ENCODE data around the gene APBA2.
"Not testable (repeated sequence)": the region's sequence is repeated elsewhere in the genome, so short reads cannot be mapped to it uniquely, and the experiment has no call there.

Gene APBA2

GRCh38 chr15:29142129-29142747 lies 256.5 kb downstream of the APBA2 start:
- no peak for DNase-seq

- DNase-seq: no peak
Measured at GRCh38 chr15:29143293-29143692, 257.5 kb downstream of the APBA2 start.

DNA sequence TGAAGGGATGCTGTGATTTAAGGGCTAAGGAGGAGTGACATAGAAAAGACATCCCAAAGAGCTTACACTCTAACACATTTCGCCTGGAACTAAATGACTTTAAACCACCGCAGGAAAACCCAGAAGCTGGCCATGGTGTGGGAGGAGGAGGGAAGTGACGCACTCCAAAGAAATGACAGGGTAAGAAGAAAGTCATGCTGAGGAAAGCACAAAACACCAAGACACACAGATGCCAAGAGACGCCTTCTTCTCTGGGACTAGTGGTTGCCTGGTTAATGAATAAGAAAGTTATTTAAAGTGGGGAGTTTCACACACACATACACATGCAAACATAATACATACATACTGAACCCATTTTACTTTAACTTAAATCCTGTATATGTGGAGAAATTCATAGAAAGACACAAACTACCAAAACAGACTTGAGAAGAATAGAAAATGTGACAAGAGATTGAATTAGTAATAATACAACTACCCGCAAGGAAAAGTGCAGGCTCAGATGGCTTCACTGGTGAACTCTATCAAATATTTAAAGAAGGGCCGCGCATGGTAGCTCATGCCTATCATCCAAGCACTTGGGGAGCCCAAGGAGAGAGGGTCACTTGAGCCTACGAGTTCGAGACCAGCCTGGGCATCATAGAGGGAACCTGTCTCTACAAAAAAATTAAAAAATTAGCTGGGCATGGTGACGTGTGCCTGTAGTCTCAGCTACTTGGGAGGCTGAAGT lies 258.3 kb downstream of the APBA2 start:
- DNase-seq: no peak

DNA sequence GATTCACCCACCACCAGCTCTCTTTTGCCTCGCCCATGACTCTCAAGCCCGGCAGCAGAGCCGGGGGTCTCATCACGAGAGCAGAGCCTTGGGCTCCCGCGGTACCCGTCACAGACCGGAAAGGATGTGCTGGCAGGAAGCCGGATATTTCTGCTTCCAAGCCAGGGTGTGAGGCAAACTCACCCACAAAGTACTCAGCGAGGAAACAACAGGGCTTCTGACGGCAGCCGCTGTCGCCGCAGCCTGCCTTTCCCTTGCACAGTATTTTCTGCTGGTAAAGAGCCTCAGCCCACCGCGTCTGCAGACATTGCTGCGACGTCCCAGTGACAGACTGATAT lies 263.9 kb downstream of the APBA2 start:
- DNase-seq: no peak

DNA sequence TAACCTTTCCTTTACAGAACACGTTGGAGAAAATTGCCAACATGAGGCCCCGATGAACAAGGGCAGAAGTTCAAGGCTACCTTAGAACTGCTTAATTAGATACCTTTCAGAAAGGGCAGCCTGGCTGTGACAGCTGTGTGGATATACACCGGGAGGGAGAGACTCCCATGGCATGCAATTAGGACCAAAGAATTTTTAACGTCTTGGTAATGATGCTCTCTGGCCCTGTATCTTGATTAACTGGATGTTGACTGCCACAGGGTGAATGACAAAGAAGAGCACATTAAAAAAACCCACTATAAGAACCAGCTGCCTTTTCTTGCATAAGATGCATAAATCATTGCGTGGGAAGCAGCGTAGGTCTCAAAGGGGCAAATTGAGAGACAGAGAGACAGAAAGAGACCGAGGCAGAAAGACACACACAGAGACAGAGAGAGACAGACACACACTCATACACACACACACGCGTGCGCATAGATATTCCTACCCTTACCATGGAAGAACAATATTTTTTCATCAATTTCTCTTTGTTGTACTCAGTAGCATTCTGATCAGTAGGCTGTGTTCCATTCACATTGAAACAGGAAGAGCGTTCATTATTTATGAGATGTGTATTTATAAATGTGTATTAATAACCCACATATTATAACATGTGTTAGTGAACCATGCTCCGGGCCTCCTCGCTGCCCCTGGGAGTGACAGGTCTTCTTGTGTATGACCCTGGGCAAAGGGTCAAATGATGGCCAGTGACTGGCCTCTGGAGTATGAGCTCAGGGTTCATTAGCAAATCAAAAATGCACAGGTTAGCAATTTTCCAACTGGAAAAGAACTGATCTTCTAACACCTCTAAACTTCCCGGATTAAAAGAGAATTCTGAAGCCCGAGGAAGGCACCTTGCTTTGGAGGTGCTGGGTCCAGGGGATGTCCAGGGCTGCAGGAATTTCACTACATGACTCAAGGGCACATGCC lies 265.0 kb downstream of the APBA2 start:
- no peak for DNase-seq

DNA sequence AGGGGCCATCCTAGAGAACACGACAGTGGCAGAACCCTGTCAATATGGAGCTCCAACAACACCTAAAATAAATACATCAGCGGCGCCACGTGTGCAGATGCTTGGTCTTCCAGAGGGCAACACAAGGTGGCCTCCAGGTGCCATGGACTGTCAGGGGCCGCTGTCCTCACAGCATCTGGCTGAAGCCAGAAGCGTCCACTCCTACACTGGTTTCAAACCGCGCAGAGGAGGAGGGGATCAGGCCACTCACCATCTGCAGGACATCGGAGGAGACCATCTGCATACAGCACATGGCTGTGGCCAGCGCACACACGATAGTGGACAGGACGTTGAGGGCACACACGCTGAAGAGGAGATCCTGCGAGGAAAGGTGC lies 265.7 kb downstream of the APBA2 start:
- no peak for DNase-seq

GRCh38 chr15:29156521-29156920 lies 270.7 kb downstream of the APBA2 start:
- DNase-seq: no peak

DNA sequence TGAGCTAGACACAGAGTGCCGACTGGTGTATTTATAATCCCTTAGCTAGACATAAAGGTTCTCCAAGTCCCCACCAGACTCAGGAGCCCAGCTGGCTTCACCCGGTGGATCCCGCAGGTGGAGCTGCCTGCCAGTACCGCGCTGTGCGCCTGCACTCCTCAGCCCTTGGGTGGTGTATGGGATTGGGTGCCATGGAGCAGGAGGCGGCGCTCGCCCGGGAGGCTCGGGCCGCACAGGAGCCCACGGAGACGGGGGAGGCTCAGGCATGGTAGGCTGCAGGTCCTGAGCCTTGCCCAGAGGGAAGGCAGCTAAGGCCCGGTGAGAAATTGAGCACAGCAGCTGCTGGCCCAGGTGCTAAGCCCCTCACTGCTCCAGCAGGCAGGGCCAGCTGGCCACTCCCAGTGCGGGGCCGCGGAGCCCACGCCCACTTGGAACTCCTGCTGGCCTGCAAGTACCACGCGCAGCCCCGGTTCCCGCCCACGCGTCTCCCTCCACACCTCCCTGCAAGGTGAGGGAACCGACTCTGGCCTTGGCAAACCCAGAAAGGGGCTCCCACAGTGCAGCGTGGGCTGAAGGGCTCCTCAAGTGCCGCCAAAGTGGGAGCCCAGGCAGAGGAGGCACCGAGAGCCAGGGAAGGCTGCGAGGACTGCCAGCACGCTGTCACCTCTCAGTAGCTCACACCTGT lies 274.1 kb downstream of the APBA2 start:
- no peak for DNase-seq

GRCh38 chr15:29162411-29162810 lies 276.6 kb downstream of the APBA2 start:
- DNase-seq: no peak

DNA sequence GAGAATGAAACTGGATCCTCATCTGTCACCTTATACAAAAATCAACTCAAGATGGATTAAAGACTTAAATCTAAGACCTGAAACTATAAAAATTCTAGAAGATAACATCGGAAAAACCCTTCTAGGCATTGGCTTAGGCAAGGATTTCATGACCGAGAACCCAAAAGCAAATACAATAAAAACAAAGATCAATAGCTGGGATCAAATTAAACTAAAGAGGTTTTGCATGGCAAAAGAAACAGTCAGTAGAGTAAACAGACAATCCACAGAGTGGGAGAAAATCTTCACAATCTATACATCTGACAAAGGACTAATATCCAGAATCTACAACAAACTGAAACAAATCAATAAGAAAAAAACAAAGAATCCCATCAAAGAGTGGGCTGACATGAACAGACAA lies 281.3 kb downstream of the APBA2 start:
- not testable (repeated sequence) for DNase-seq
